LNCaP clone FGC (cell line): ENCODE measurements around the gene PLEKHA7.

Experiments
- DNase-seq: peaks from one replicate; pipeline ENCODE4 v3.0.0-alpha.2; 2011; ENCODE audit warnings: low read depth
- H3K4me3 ChIP-seq: 2 replicates; pipeline ENCODE4 v1.5.1; 2011; ENCODE audit warnings: mild to moderate bottlenecking, low read depth, low read length, control low read depth
- CTCF ChIP-seq: IDR thresholded peaks from 2 replicates; pipeline ENCODE4 v1.5.1; 2012; ENCODE audit warnings: mild to moderate bottlenecking; ENCODE audit not compliant: control insufficient read depth, insufficient read depth; ENCODE audit errors: extremely low read depth

Gene PLEKHA7

GRCh38 chr11:16781936-16782919 is 232.0 kb downstream of the PLEKHA7 start:
- no peak for TF ChIP-seq CTCF
- no peak overlapping the region for H3K4me3 ChIP-seq
- DNase-seq: peak; percentile 32

GRCh38 chr11:16780698-16781550 is 233.3 kb downstream of the PLEKHA7 start:
- H3K4me3 ChIP-seq: no peak overlapping the region
- no peak for DNase-seq
- TF ChIP-seq CTCF: no peak

GRCh38 chr11:16780146-16780545 is 234.1 kb downstream of the PLEKHA7 start:
- no peak overlapping the region for H3K4me3 ChIP-seq
- no peak for DNase-seq
- TF ChIP-seq CTCF: no peak

- DNase-seq: no peak
These were observed 234.8 kb downstream of the PLEKHA7 start for GRCh38 chr11:16779436-16779835.

GRCh38 chr11:16778876-16779275 is 235.3 kb downstream of the PLEKHA7 start:
- TF ChIP-seq CTCF: no peak
- no peak for DNase-seq
- H3K4me3 ChIP-seq: no peak overlapping the region

More at GRCh38 chr11:16779436-16779835, 234.8 kb downstream of the PLEKHA7 start:
- H3K4me3 ChIP-seq: no peak overlapping the region
- no peak for TF ChIP-seq CTCF

GRCh38 chr11:16778286-16778685 is 235.9 kb downstream of the PLEKHA7 start:
- no peak for TF ChIP-seq CTCF
- H3K4me3 ChIP-seq: no peak overlapping the region
- DNase-seq: no peak
